Hepatocyte (in vitro differentiated cells): ENCODE data around the gene ACTR5. TPM values are rescaled to one million over a fixed set of nuclear protein-coding genes. Genes with fewer than 3 reads are reported as not detected.

ENCODE experiments used
- DNase-seq: peaks from one replicate; pipeline ENCODE4 v3.0.0-alpha.2; 2016; ENCODE audit warnings: low spot score
- H2AFZ ChIP-seq: fragments of 200-600 bp; sonication (generic); 2 replicates; pipeline ENCODE4 v1.6.0; 2016; ENCODE audit warnings: antibody characterized with exemption, mild to moderate bottlenecking
- H3K27ac ChIP-seq: fragments of 200-600 bp; sonication (generic); 2 replicates; pipeline ENCODE4 v1.5.1; 2016; ENCODE audit warnings: mild to moderate bottlenecking
- H3K27me3 ChIP-seq: fragments of 200-600 bp; sonication (generic); 2 replicates; pipeline ENCODE4 v1.6.1; 2016
- H3K36me3 ChIP-seq: fragments of 200-600 bp; sonication (generic); replicated peaks from 2 replicates; pipeline ENCODE4 v1.5.1; 2016; ENCODE audit warnings: low read depth; ENCODE audit not compliant: insufficient read depth
- H3K4me1 ChIP-seq: fragments of 200-600 bp; sonication (generic); 2 replicates; pipeline ENCODE4 v1.5.1; 2016; ENCODE audit warnings: mild to moderate bottlenecking, moderate library complexity; ENCODE audit not compliant: insufficient read depth
- H3K4me2 ChIP-seq: fragments of 200-600 bp; sonication (generic); 2 replicates; pipeline ENCODE4 v1.6.0; 2016
- H3K4me3 ChIP-seq: fragments of 200-600 bp; sonication (generic); 2 replicates; pipeline ENCODE4 v1.5.1; 2016; ENCODE audit warnings: mild to moderate bottlenecking
- H3K79me2 ChIP-seq: fragments of 200-600 bp; sonication (generic); 2 replicates; pipeline ENCODE4 v1.6.0; 2017; ENCODE audit warnings: mild to moderate bottlenecking
- H3K9me2 ChIP-seq: fragments of 200-600 bp; sonication (generic); replicated peaks from 2 replicates; pipeline ENCODE4 v1.6.0; 2017; ENCODE audit warnings: mild to moderate bottlenecking; ENCODE audit not compliant: insufficient read depth
- H3K9me3 ChIP-seq: fragments of 200-600 bp; sonication (generic); 2 replicates; pipeline ENCODE4 v1.5.1; 2016; ENCODE audit warnings: low read depth, mild to moderate bottlenecking
- H4K20me1 ChIP-seq: fragments of 200-600 bp; sonication (generic); 2 replicates; pipeline ENCODE4 v1.6.0; 2016; ENCODE audit warnings: mild to moderate bottlenecking; ENCODE audit not compliant: insufficient read depth, poor library complexity, severe bottlenecking
- EZH2 ChIP-seq: fragments of 200-600 bp; sonication (generic); IDR thresholded peaks from 2 replicates; pipeline ENCODE4 v1.6.1; 2016; ENCODE audit warnings: antibody characterized with exemption, mild to moderate bottlenecking, borderline replicate concordance
- EZH2phosphoT487 ChIP-seq: fragments of 200-600 bp; sonication (generic); IDR thresholded peaks from one replicate; pipeline ENCODE4 v1.6.1; 2018; ENCODE audit warnings: antibody characterized with exemption, mild to moderate bottlenecking, low read depth, moderate library complexity; ENCODE audit not compliant: unreplicated experiment, severe bottlenecking
- WGBS: methylation state at CpG from one replicate; pipeline ENCODE4 v1.1.6; 2016; ENCODE audit warnings: low lambda C conversion rate; ENCODE audit errors: missing lambda C conversion rate; 5-methylcytosine and 5-hydroxymethylcytosine counted together
- polyA plus RNA-seq: library from polyadenylated mRNA; unstranded; fragments of >200 nt; fragmentation: Nextera tagmentation; extraction: Ambion mirVana; gene quantifications from 2 replicates; pipeline ENCODE4 v1.2.1, GENCODE V29; 2016
- total RNA-seq: library from RNA; depleted of rRNA; stranded (reverse); fragments of >200 nt; gene quantifications from 2 replicates; pipeline ENCODE4 v1.2.3, GENCODE V29; 2014
- TF ChIP-seq, protein P1 (sequence below): fragments of 200-600 bp; sonication (generic); IDR thresholded peaks from 2 replicates; pipeline ENCODE4 v1.5.1; 2016; ENCODE audit warnings: antibody characterized with exemption, mild to moderate bottlenecking; ENCODE audit not compliant: poor library complexity

ACTR5 gene
- total and polyA plus RNA-seq, 2 experiments from 2014 or later, result 8.5 to 10.1 TPM

GRCh38 chr20:38728191-38728781, 20.0 kb upstream of the ACTR5 start:
- H3K79me2 ChIP-seq, result no peaks in the 10 kb centered on the region
- H3K36me3 ChIP-seq, result no peaks in the 10 kb centered on the region
- DNase-seq, result no peak
- no peak overlapping the region for H3K27ac ChIP-seq
- H4K20me1 ChIP-seq, result no peaks in the 10 kb centered on the region
- no peak overlapping the region for H3K4me3 ChIP-seq
- peaks cover 9% of the 10 kb centered on the region for H3K4me1 ChIP-seq
- H3K9me2 ChIP-seq, result no peaks in the 10 kb centered on the region
- 3% methylated on average over 47 of the region's 56 CpGs for WGBS
- no peaks in the 10 kb centered on the region for H3K9me3 ChIP-seq
- TF ChIP-seq EZH2 (no peak), EZH2phosphoT487 (no peak)
- TF ChIP-seq, protein P1, sequence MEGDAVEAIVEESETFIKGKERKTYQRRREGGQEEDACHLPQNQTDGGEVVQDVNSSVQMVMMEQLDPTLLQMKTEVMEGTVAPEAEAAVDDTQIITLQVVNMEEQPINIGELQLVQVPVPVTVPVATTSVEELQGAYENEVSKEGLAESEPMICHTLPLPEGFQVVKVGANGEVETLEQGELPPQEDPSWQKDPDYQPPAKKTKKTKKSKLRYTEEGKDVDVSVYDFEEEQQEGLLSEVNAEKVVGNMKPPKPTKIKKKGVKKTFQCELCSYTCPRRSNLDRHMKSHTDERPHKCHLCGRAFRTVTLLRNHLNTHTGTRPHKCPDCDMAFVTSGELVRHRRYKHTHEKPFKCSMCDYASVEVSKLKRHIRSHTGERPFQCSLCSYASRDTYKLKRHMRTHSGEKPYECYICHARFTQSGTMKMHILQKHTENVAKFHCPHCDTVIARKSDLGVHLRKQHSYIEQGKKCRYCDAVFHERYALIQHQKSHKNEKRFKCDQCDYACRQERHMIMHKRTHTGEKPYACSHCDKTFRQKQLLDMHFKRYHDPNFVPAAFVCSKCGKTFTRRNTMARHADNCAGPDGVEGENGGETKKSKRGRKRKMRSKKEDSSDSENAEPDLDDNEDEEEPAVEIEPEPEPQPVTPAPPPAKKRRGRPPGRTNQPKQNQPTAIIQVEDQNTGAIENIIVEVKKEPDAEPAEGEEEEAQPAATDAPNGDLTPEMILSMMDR, result no peak
- no peak overlapping the region for H3K4me2 ChIP-seq
- H2AFZ ChIP-seq, result no peak overlapping the region
- H3K27me3 ChIP-seq, result peaks cover 98% of the 10 kb centered on the region

DNA sequence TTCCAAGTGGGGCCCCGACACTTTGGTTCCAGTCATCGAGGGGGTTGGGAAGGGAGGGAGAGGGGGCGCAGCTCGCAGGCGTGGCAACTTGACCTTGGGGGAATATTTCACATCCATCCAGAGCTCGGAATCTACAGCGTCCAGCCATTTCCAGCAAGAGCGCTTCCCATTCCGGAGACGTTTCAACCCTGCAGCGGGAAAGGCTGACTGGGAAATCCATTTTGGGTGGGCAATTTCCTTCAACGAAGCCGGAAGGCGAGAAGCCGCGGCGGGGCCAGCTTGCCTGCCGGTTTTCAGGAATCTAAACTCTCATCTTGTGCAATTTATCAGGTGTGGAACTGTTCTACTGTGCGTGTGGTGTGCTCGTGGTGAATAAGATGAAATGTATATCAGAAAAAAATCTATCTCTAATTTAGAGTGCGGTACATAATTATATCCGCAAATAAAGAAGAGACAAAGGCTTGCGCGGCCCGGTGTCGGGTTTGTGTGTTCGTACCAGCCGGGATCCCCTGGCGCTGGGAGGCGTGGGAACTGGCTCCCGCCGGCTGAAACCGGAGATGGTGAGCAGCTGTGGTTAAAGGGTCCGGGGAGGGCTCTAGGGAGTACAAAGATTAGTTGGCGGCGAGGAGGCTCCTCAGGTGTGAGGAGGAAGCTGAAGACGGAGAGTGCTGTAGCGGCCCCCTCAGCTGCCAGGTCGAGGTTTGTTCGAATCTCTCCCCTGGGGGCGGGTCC, 19.2 kb upstream of the ACTR5 start:
- TF ChIP-seq, protein P1, result no peak
- TF ChIP-seq EZH2 (peak; percentile 98), EZH2phosphoT487 (peak; percentile 90)
- no peak overlapping the region for H3K4me3 ChIP-seq
- H3K4me1 ChIP-seq, result peaks cover 9% of the 10 kb centered on the region
- H2AFZ ChIP-seq, result no peak overlapping the region
- H3K79me2 ChIP-seq, result no peaks in the 10 kb centered on the region
- no peak overlapping the region for H3K27ac ChIP-seq
- H3K9me3 ChIP-seq, result no peaks in the 10 kb centered on the region
- H3K4me2 ChIP-seq, result no peak overlapping the region
- no peaks in the 10 kb centered on the region for H4K20me1 ChIP-seq
- DNase-seq, result no peak
- 2% methylated on average over 40 of the region's 41 CpGs for WGBS
- no peaks in the 10 kb centered on the region for H3K9me2 ChIP-seq
- H3K36me3 ChIP-seq, result no peaks in the 10 kb centered on the region
- H3K27me3 ChIP-seq, result peaks cover 98% of the 10 kb centered on the region

- Histone ChIP-seq H4K20me1 (no peaks in the 10 kb centered on the region), H3K9me2 (no peaks in the 10 kb centered on the region), H3K4me3 (no peak overlapping the region), H3K4me2 (no peak overlapping the region), H3K4me1 (peaks cover 9% of the 10 kb centered on the region), H3K27me3 (peaks cover 97% of the 10 kb centered on the region), H2AFZ (no peak overlapping the region), H3K27ac (no peak overlapping the region), H3K9me3 (no peaks in the 10 kb centered on the region), H3K79me2 (no peaks in the 10 kb centered on the region), H3K36me3 (no peaks in the 10 kb centered on the region)
- no peak for TF ChIP-seq EZH2phosphoT487
- no peak for TF ChIP-seq EZH2
- TF ChIP-seq, protein P1, result no peak
- WGBS, result 16% methylated on average over 7 of the region's 7 CpGs
- DNase-seq, result no peak
Observed at GRCh38 chr20:38729767-38730166, 18.5 kb upstream of the ACTR5 start.
